Endothelial cell of umbilical vein (primary cell): ENCODE data around the gene ING1. TPM values are rescaled to one million over a fixed set of nuclear protein-coding genes. Genes with fewer than 3 reads are reported as not detected.
A peak's percentile ranks its signal among the peaks of the same experiment; 100 is the strongest.

Experiments used
- BruUV-seq: library from RNA; stranded (reverse); fragments of 400-500 nt; replicated peaks from 2 replicates; lab custom pipeline; 2021; lab: Mats Ljungman, UMichigan
- CTCF ChIA-PET: fragments of 300-600, 350-600 bp; sonication (Branson Sonifier 250); formaldehyde crosslinking; loops from one replicate; lab custom pipeline; 2021; ENCODE audit warnings: antibody characterized with exemption, inconsistent platforms; lab: Charles Lee
- POLR2A ChIA-PET: fragments of 300-600, 350-600 bp; sonication (Branson Sonifier 250); formaldehyde crosslinking; loops from one replicate; lab custom pipeline; 2021; ENCODE audit warnings: antibody characterized with exemption, inconsistent platforms; lab: Charles Lee
- DNase-seq: peaks from one replicate; pipeline ENCODE4 v3.0.0-alpha.2; 2011; ENCODE audit warnings: low read depth, low spot score
- FAIRE-seq: peaks from 2 replicates; lab custom pipeline; 2011; peaks lifted over from hg19 to GRCh38; lab: Jason Lieb, UNC
- H2AFZ ChIP-seq: 2 replicates; pipeline ENCODE4 v1.6.0; 2012; ENCODE audit warnings: low read depth, low read length, control low read depth, inconsistent platforms
- H3K27ac ChIP-seq: 2 replicates; pipeline ENCODE4 v1.5.1; 2011; ENCODE audit warnings: low read depth, mild to moderate bottlenecking, control low read depth, low read length, moderate library complexity; ENCODE audit not compliant: insufficient read depth
- H3K27me3 ChIP-seq, 2 experiments: 2 replicates each; pipeline versions ENCODE4 v1.6.0 to v1.6.1; 2011; ENCODE audit warnings: low read length in 2 of 2, mixed read lengths in 1 of 2; ENCODE audit not compliant: control insufficient read depth in 2 of 2, insufficient read depth in 2 of 2
- H3K36me3 ChIP-seq, 2 experiments: 2 replicates in 1 of 2; 3 replicates in 1 of 2; pipeline ENCODE4 v1.5.1; 2011; ENCODE audit warnings: low read length in 2 of 2, mild to moderate bottlenecking in 1 of 2, moderate library complexity in 1 of 2; ENCODE audit not compliant: control insufficient read depth in 2 of 2, insufficient read depth in 2 of 2; ENCODE audit errors: extremely low read depth in 1 of 2
- H3K4me1 ChIP-seq: 3 replicates; pipeline ENCODE4 v1.5.1; 2011; ENCODE audit warnings: mild to moderate bottlenecking, low read length; ENCODE audit not compliant: control insufficient read depth, insufficient read depth; ENCODE audit errors: extremely low read depth
- H3K4me2 ChIP-seq: 2 replicates; pipeline ENCODE4 v1.6.1; 2011; ENCODE audit warnings: low read length, control low read depth, mixed read lengths; ENCODE audit not compliant: insufficient read depth
- H3K4me3 ChIP-seq, 3 experiments: fragments of 200-600 bp in 1 of 3; sonication (generic), shearing (Covaris generic) in 1 of 3; replicated peaks in 1 of 3; 2 replicates each; pipeline ENCODE4 v1.5.1; 2011 to 2016; ENCODE audit warnings: control low read depth in 3 of 3, low read length in 3 of 3, mild to moderate bottlenecking in 2 of 3, inconsistent platforms in 1 of 3, low read depth in 1 of 3, moderate library complexity in 1 of 3; ENCODE audit not compliant: insufficient read depth in 1 of 3
- H3K79me2 ChIP-seq: 2 replicates; pipeline ENCODE4 v1.6.0; 2012; ENCODE audit warnings: low read length, inconsistent platforms; ENCODE audit not compliant: control insufficient read depth, insufficient read depth
- H3K9ac ChIP-seq: replicated peaks from 2 replicates; pipeline ENCODE3; 2011; ENCODE audit warnings: low read length, control low read depth; ENCODE audit not compliant: insufficient read depth; ENCODE audit errors: extremely low read depth
- H3K9me1 ChIP-seq: replicated peaks from 3 replicates; pipeline ENCODE4 v1.6.0; 2011; ENCODE audit warnings: mild to moderate bottlenecking, low read length; ENCODE audit not compliant: control insufficient read depth, insufficient read depth; ENCODE audit errors: extremely low read depth
- H3K9me3 ChIP-seq: replicated peaks from 2 replicates; pipeline ENCODE4 v1.5.1; 2012; ENCODE audit warnings: low read length, inconsistent platforms; ENCODE audit not compliant: control insufficient read depth, insufficient read depth
- H4K20me1 ChIP-seq: replicated peaks from 2 replicates; pipeline ENCODE3; 2011; ENCODE audit warnings: mild to moderate bottlenecking, low read length; ENCODE audit not compliant: control insufficient read depth, insufficient read depth; ENCODE audit errors: extremely low read depth
- CTCF ChIP-seq, 2 donors: IDR thresholded peaks; 1 replicate in 1 of 2; 2 replicates in 1 of 2; pipeline ENCODE4 v1.5.1; 2011; ENCODE audit warnings: low read length in 2 of 2, mild to moderate bottlenecking in 2 of 2, moderate library complexity in 2 of 2, control low read depth in 1 of 2, inconsistent platforms in 1 of 2, low read depth in 1 of 2; ENCODE audit not compliant: insufficient read depth in 1 of 2; ENCODE audit errors: extremely low read depth in 1 of 2
- MYC ChIP-seq: IDR thresholded peaks from one replicate; pipeline ENCODE4 v1.6.1; 2011; ENCODE audit warnings: mild to moderate bottlenecking, low read depth, low read length
- POLR2AphosphoS5 ChIP-seq: IDR thresholded peaks from 2 replicates; pipeline ENCODE4 v1.6.1; 2012; ENCODE audit warnings: low read depth, mild to moderate bottlenecking, control low read depth, low read length, moderate library complexity; ENCODE audit not compliant: insufficient read depth
- dilution Hi-C: fragments of 300-500 bp; cut with MboI; formaldehyde crosslinking; loops from one replicate; pipeline ENCODE4 v1.15.0; 2019; ENCODE audit warnings: low sequenced_read_pairs; ENCODE audit not compliant: extremely low pct_ligation_motif_present
- intact Hi-C: fragments of 100-400 bp; cut with micrococcal nuclease; formaldehyde crosslinking; loops from one replicate; pipeline ENCODE4 v1.10.0; 2022
- polyA plus RNA-seq, 4 experiments: library from polyadenylated mRNA; depleted of rRNA in 3 of 4; stranded (reverse) in 3 of 4; unstranded in 1 of 4; fragments of >200 nt; gene quantifications; 2 replicates each; pipeline versions ENCODE4 v1.2.1 to v1.2.3, GENCODE V29; 2011 to 2012; ENCODE audit warnings: missing spikeins in 1 of 4
- total RNA-seq: library from RNA; stranded (reverse); gene quantifications from 2 replicates; pipeline ENCODE4 v1.2.3, GENCODE V29; 2021
- TF ChIP-seq, protein P1 (sequence below): IDR thresholded peaks from 2 replicates; pipeline ENCODE4 v1.6.1; 2011; ENCODE audit not compliant: insufficient read depth, insufficient read length

The ING1 gene
- total and polyA plus RNA-seq, 2 donors (not counting 3 experiments of a cell fraction or from before 2014, with no cell fraction given), result 10.4 to 10.9 TPM

- peak overlapping the region; percentile 45 for H2AFZ ChIP-seq
- peaks cover 0 to 3% of the 10 kb centered on the region in 2 experiments for H3K36me3 ChIP-seq
- peak overlapping the region; percentile 45 for H3K27ac ChIP-seq
- TSS peak; percentile 39 for BruUV-seq
- ChIA-PET CTCF (interaction anchor here (0.7 to 2.3 kb wide), 9 partner anchors 10 to 105 kb away, joined by 3 to 9 read pairs (median 3); partner anchors contain the start of gene CARS2), POLR2A (interaction anchor here (0.6 to 1.5 kb wide), 40 partner anchors 10 to 1410 kb away, joined by 3 to 30 read pairs (median 4); partner anchors contain the start of genes ANKRD10, CARS2, NAXD and RAB20)
- H3K4me1 ChIP-seq, result peaks cover 18% of the 10 kb centered on the region
- no peaks in the 10 kb centered on the region for H3K9me3 ChIP-seq
- FAIRE-seq, result peak; percentile 100
- peak; percentile 100 for DNase-seq
- intact Hi-C loops, result loop anchor here (1.0 to 10.0 kb wide), 8 partner anchors 9 to 459 kb away; partner anchors contain the start of genes ANKRD10, CARS2 and NAXD
- H4K20me1 ChIP-seq, result peaks cover 2% of the 10 kb centered on the region
- dilution Hi-C loops, result no loop called here
- no peaks in the 10 kb centered on the region for H3K9me1 ChIP-seq
- H3K27me3 ChIP-seq, result no peaks in the 10 kb centered on the region
- TF ChIP-seq, protein P1, sequence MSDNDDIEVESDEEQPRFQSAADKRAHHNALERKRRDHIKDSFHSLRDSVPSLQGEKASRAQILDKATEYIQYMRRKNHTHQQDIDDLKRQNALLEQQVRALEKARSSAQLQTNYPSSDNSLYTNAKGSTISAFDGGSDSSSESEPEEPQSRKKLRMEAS, result no peak
- TF ChIP-seq MYC (no peak), CTCF (IDR thresholded peaks at IDR 0.05; ENCODE audit: extremely low read depth in 1 of 2, insufficient read depth in 1 of 2, low read depth in 1 of 2, low read length in 2 of 2) (peak in 1 of 2 donors; percentile 12), POLR2AphosphoS5 (peak; percentile 77)
- peak overlapping the region; percentile 97 for H3K4me2 ChIP-seq
- peak overlapping the region; percentile 85 to 89 (median 87) for H3K4me3 ChIP-seq
- peak overlapping the region; percentile 90 for H3K9ac ChIP-seq
- peaks cover 56% of the 10 kb centered on the region for H3K79me2 ChIP-seq
Measured at GRCh38 chr13:110715395-110716246, 2.1 kb downstream of the ING1 start.
